Measurements from ENCODE around the gene DAP. TPM values are rescaled to one million over a fixed set of nuclear protein-coding genes. Genes with fewer than 3 reads are reported as not detected.

The DAP gene
- total RNA-seq, 1 experiment from 2014 or later, result 17.1 TPM

DNA sequence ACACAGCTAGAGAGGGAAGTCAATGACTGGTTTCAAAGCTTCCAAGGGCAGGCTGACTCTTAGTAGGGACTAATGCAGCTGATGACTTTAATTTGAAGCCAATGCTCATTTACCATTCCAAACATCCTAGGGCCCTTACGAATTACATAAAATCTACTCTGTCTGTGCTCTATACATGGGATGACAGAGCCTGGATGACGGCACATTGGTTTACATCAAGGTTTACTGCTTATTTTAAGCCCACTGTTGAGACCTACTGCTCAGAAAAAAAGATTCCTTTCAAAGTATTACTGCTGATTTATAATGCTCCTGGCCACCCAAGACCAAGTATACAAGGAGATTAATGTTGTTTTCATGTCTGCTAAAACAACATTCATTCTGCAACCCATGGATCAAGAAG, 74.1 kb downstream of the DAP start:
- DNase-seq (ENCODE audit: low read depth, low spot score), result no peak
- in situ Hi-C loops (cut with HindIII; ENCODE audit: low pct_unique_long_range_greater_than_20kb, low sequenced_read_pairs), result no loop called here

DNA sequence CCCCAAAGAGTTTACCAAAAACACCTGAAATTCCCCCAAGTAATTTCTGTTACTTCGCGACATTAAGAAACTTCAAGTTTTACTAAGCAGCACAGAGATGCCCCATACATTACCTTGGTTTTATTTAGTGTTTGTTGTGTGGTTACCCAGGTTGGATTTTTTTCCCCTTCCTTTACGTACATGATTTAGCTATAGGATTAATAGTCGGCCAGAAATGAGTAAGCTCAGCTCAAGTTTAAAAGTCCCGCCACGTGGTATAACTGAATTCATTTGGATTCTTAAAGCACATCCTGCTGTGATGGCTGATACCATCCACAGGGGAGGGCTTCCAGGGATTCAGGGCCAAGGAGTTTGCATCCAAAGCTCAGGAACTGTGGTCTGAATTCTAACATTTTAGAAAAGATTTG, 75.9 kb downstream of the DAP start:
- no peak for DNase-seq (ENCODE audit: low read depth, low spot score)
- in situ Hi-C loops (cut with HindIII; ENCODE audit: low pct_unique_long_range_greater_than_20kb, low sequenced_read_pairs), result no loop called here

DNA sequence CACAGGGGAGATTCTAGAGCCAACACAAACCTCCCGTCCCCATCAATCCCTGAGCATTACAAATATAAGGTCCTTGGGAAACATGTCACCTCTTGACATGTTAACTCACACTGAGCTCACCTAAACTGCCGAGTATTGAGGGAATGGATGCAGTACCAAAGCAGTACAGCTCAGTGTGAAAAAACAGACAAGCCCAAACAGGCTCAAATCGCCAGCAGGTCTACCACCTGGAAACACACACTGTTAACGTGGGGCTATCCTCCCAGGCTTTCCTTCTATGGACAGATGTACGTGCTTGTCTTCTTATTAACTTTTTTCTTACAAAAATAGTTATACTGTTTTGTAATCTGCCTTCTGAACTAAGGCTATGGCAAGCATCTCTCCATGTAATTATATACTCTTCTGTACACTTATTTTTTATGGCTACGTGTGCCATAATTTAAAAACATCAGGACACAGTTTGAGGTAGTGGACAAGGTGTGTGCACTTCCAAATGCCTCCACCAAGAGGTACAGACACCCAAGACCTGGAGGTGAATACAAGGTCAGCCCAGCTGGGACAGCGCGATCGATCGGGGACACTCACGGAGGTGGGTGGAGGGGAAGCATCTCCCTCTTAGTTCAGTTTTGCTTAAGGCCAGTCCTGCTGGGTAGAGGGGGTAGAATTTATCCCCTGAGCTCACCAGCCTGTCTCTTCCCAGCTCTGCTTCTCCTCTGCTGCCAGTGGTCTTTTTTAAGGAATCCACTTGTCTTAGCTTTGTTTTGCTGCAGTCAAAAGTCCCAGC, 76.5 kb downstream of the DAP start:
- in situ Hi-C loops (cut with HindIII; ENCODE audit: low pct_unique_long_range_greater_than_20kb, low sequenced_read_pairs), result no loop called here
- no peak for DNase-seq (ENCODE audit: low read depth, low spot score)

DNA sequence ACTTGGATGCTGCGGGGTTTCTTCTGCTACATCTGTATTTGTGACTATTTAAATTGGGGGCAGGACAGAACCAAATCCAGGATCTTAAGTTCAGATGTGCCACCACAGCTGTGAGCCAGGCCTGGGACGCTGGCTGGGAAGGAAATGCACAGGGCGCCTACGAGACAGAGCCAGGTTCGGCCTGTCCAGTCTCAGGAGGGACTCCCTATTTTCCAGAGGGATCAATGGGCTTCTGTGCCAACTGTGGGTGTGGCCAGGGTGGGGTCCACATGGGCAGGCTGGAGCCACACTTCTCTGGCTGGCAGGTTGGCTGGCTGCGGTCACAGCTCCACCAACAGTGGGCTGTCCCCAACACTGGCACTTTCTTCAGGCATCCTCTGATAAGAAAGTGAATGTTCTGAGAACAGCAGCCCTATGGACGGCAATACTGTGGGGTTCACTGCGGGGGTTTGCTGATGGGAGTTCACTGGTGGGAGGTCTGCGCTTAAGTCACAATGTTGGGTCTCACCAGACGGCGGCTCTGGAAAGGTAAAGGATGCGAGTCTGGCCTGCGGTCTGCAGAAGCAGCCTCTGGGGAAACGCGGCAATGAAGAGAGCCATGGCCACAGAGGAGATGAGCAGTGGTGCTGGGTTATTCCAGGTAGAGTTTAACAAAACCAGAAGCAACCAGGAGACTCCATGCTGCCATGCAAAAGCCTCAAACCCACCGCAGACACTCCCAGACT, 78.1 kb downstream of the DAP start:
- in situ Hi-C loops (cut with HindIII; ENCODE audit: low pct_unique_long_range_greater_than_20kb, low sequenced_read_pairs), result no loop called here
- no peak for DNase-seq (ENCODE audit: low read depth, low spot score)

DNA sequence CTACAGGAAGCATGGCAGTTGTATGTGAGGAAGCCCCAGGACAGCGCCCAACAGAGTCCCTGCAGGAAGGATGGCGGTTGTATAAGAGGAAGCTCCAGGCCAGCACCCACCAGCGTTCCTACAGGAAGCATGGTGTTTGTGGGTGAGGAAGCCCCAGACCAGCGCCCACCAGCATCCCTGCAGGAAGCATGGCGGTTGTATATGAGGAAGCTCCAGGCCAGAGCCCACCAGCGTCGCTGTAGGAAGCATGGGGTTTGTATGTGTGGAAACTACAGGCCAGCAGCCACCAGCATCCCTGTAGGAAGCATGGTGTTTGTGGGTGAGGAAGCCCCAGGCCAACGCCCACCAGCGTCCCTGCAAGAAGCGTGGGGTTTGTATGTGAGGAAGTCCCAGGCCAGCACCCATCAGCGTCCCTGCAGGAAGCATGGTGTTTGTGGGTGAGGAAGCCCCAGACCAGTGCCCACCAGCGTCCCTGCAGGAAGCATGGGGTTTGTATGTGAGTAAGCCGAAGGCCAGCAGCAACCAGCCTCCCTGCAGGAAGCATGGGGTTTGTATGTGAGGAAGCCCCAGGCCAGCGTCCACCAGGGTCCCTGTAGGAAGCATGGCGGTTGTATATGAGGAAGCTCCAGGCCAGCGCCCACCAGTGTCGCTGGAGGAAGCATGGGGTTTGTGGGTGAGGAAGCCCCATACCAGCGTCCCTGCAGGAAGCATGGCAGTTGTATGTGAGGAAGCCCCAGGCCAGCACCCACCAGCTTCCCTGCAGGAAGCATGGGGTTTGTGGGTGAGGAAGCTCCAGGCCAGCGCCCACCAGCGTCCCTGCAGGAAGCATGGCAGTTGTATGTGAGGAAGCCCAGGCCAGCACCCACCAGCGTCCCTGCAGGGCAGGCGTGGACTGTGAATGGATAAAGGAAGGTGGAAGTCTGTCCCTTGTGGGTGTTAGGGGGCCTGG, 79.0 kb downstream of the DAP start:
- DNase-seq (ENCODE audit: low read depth, low spot score), result no peak
- in situ Hi-C loops (cut with HindIII; ENCODE audit: low pct_unique_long_range_greater_than_20kb, low sequenced_read_pairs), result no loop called here

DNA sequence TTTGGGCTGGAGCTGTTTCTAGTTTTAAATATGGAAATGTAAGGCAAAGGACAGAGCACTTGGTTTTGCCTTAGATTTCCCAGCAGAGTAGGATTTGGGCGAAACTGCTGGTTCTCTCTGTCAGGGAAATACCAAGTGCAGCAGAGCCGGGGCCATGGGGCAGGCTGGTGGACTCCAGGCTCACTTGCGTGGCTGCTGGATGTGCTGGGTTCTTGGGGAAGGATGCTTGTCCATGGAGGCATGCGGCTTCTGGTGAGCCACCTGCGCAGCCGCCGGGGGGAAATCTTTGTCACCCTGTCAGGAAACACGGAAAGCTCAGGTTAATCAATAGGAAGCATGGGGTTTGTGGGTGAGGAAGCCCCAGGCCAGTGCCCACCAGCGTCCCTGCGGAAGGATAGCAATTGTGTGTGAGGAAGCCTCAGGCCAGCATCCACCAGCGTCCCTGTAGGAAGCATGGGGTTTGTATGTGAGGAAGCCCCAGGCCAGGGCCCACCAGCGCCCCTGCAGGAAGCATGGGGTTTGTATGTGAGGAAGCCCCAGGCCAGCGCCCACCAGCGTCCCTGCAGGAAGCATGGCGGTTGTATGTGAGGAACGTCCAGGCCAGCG, 80.1 kb downstream of the DAP start:
- in situ Hi-C loops (cut with HindIII; ENCODE audit: low pct_unique_long_range_greater_than_20kb, low sequenced_read_pairs), result no loop called here
- DNase-seq (ENCODE audit: low read depth, low spot score), result no peak

DNA sequence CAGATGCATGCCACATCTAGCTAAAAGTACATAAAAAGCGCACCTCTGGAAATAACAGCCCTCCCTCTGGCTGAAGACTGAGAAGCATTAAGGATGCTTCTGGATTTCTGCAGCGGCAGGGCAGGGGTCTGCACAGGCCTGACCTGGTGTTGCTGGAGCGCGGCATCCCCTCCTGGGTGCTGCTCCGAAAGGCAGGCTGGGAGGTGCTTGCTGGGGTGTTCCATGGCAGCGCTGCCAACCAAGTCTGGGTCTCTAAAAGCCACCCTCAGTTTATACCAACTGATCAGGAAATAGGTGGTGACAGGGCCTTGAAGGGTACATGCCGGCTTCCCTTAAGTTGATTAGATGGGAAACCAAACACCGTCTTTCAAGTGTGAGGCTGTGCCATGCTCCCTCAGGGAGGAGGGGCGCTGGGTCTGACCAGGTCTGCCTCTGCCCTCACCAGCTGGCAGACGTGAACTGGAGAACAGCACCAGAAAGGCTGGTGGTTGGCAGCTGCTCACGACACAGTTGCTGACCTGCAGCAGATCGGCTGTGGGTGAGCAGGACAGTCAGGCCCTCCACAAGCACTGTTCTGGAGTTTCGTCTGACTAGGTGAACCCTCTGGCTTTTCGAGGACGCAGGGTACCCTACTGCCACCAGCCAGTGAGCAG, 81.6 kb downstream of the DAP start:
- in situ Hi-C loops (cut with HindIII; ENCODE audit: low pct_unique_long_range_greater_than_20kb, low sequenced_read_pairs), result no loop called here
- no peak for DNase-seq (ENCODE audit: low read depth, low spot score)

DNA sequence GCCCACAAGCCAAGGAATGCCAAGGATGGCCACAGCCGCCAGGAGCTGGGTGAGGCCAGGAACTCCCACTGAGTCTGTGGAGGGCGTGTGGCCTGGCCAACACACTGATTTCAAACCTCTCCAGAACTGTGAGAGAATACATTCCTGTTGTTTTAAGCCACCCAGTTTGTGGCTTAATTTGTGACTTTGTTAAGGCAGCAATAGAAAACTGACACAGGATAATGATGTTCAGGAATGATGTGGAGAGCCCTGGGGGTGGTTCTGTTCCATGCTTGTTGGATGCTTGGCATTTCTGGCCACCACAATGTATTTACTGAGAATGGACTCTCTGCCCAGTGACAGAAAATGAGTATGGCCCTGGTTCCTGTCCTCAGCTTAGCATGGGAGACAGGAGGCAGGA, 82.8 kb downstream of the DAP start:
- in situ Hi-C loops (cut with HindIII; ENCODE audit: low pct_unique_long_range_greater_than_20kb, low sequenced_read_pairs), result no loop called here
- no peak for DNase-seq (ENCODE audit: low read depth, low spot score)

DNA sequence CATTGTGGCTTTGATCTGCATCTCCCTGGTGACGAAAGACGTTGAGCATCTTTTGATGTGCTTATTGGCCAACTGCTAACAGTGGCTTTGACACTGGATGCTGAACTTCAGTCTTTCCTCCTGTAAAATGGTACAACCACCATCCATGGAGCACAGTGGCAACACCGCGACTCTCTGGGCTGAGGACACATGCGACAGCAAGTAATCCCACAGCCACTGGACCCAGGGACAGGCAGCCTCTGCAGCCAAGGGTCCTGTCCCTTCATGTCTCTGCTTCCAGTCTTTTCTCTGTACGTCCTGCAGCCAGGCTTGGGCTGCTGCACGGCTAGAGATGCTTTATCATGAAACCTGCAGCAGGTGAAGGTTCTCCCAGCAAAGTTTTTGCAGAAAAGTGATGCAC, 83.5 kb downstream of the DAP start:
- DNase-seq (ENCODE audit: low read depth, low spot score), result no peak
- in situ Hi-C loops (cut with HindIII; ENCODE audit: low pct_unique_long_range_greater_than_20kb, low sequenced_read_pairs), result no loop called here

DNA sequence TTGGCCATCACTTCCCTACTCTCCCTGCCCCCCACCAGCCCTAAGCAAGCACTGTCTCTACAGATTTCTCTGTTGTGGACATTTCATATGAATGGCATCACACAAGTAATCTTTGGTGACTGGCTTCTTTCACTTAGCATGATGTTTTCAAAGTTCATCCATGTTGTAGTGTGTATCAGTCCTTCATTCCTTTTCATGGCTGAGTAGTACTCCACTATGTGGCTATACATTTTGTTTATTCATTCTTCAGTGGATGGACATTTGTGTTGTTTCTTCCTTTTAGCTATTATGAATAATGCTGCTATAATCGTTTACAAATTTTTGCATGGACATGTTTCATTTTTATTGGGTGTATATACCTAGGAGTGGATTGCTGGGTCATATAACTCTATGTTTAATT, 84.1 kb downstream of the DAP start:
- DNase-seq (ENCODE audit: low read depth, low spot score), result no peak
- in situ Hi-C loops (cut with HindIII; ENCODE audit: low pct_unique_long_range_greater_than_20kb, low sequenced_read_pairs), result no loop called here

DNA sequence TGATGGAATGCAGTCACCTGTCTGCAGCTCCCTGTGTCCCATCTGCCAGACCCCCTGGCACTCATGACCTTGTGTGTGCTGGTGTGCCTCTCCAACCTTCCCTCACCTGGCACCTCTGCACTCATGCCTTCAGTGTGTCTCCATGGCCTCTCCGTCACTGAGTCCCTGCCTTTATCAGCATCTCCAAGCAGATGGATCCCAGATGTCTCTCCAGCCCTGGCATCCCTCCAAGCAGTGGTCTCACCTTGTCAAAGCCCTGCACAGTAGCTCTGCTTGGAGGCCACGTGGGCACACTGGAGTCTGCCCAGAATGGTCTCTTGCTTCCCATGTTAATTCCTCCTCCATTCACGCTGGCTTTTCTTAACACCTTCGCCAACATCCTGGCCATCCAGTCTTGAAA, 84.8 kb downstream of the DAP start:
- no peak for DNase-seq (ENCODE audit: low read depth, low spot score)
- in situ Hi-C loops (cut with HindIII; ENCODE audit: low pct_unique_long_range_greater_than_20kb, low sequenced_read_pairs), result no loop called here

DNA sequence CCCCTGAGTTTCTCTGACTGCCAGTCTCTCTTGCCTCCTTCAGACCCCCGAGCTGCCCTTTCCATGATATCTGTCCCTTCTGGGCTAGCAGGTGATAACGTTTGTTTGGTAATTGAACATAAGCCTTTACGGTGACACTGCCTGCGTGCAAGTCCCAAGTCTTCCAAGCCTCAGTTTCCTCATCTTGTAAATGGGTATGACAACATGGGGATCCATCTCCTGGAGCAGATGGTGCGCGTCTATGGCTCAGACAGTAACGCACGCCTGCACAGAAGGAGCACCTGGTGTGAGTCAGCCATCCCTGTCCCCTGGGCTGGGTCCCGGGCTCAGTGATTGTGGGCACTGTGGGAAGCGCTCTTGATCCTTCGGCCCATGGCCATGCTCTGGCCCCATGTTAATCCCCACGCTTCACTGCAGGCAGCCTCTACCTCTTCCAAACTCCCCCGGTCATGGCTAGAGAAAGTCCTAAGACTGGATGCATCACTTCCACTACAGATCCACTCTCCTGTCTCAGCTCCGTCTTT, 85.8 kb downstream of the DAP start:
- no peak for DNase-seq (ENCODE audit: low read depth, low spot score)
- in situ Hi-C loops (cut with HindIII; ENCODE audit: low pct_unique_long_range_greater_than_20kb, low sequenced_read_pairs), result no loop called here

DNA sequence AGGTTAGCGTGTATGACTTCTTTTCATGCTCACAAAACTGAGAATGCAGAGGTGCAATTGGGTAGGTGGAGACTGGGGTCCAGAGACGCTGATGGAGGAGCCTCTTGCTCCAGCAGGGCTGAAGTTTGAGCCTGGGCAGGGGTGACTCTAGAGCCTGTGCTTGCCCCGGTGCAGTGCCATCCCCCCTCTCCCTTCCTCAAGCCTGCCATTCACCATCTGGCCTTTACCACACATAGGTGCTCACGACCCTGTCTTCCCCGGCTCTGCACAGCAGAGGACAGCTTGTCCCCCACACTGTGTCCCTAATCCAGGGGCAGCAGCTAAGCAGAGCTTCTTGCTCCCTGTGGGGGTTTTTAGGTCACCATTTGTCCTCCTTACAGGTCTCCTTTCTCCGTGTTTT, 86.5 kb downstream of the DAP start:
- in situ Hi-C loops (cut with HindIII; ENCODE audit: low pct_unique_long_range_greater_than_20kb, low sequenced_read_pairs), result no loop called here
- no peak for DNase-seq (ENCODE audit: low read depth, low spot score)

DNA sequence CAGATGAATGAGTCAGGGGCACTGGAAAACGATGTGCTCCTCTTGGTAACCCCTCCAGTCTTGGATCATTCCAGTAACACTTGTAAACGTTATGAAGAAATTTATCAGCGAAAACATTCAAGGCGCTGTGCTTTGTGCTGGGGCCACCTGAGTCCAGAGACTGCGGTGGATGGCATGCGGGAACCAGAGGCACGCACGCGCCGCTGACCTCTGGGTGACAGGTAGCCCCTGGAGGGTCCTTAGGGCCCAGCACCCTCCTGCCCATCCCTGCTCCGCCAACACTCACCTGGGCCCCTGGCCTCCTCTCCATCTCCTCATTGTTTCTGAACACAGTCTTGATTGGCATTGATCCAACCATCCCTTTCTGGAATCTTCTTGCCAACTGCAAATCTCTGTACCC, 86.9 kb downstream of the DAP start:
- DNase-seq (ENCODE audit: low read depth, low spot score), result no peak
- in situ Hi-C loops (cut with HindIII; ENCODE audit: low pct_unique_long_range_greater_than_20kb, low sequenced_read_pairs), result no loop called here

DNA sequence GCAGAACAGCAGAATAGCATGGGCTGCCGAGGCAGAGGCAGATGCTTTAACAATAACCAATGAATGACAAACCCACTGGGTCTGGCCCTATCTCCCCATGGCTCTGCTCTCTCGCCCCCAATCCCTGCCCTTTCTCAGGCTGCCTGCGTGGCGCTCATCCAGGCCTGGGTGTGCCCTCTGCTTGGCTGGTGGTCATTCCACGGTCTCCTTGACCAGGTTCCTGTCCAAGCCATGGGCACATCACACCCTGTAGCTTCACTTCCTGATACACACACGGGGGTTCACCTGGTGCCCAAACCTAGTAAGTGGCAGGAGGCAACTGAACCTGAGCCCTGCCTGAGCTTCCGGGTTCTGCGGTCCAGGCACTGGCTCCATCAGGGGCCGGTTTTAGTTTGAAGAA, 87.6 kb downstream of the DAP start:
- in situ Hi-C loops (cut with HindIII; ENCODE audit: low pct_unique_long_range_greater_than_20kb, low sequenced_read_pairs), result no loop called here
- no peak for DNase-seq (ENCODE audit: low read depth, low spot score)

DNA sequence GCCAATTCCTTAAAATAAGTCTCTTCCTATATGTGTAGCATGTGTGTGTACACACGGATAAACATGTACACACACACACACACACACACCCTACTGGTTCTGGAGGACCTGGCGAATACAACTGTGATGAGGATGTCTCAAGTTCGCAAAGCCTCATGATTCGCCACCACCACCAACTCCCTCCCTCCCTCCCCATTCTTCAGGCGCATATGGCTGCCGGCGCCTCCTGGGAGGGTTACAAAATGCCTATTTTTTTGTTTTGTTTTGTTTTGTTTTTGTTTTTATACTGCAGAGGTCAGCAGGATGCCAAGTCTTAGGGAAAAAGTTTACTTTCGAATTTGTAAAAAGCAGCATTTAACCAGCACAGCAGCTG, 88.0 kb downstream of the DAP start:
- DNase-seq (ENCODE audit: low read depth, low spot score), result no peak
- in situ Hi-C loops (cut with HindIII; ENCODE audit: low pct_unique_long_range_greater_than_20kb, low sequenced_read_pairs), result no loop called here

All from SK-MEL-5 (cell line).